ENCODE data around the gene HS6ST2. TPM values are rescaled to one million over a fixed set of nuclear protein-coding genes. Genes with fewer than 3 reads are reported as not detected.

The HS6ST2 gene
- total RNA-seq, 1 experiment from 2014 or later: 24.6 TPM

- no peaks in the 10 kb centered on the region for H4K20me1 ChIP-seq (ENCODE audit: insufficient read depth)
- no peaks in the 10 kb centered on the region for H3K27me3 ChIP-seq (ENCODE audit: insufficient read depth, low read length)
- no TSS peak for BruUV-seq (replicated peaks)
- H3K79me2 ChIP-seq (ENCODE audit: insufficient read depth, low read length): no peaks in the 10 kb centered on the region
- no peak for ATAC-seq
- H2AFZ ChIP-seq (ENCODE audit: low read depth, low read length, poor library complexity, severe bottlenecking): no peak overlapping the region
- no peak for DNase-seq (ENCODE audit: low read depth, low spot score)
- no peaks in the 10 kb centered on the region for H3K4me1 ChIP-seq (ENCODE audit: control insufficient read depth in 1 of 2, insufficient read depth in 2 of 2, low read length in 2 of 2)
- H3K9me2 ChIP-seq (ENCODE audit: insufficient read depth): no peaks in the 10 kb centered on the region
- CTCF ChIA-PET: no interaction called here
- H3K9me3 ChIP-seq (ENCODE audit: control insufficient read depth in 1 of 2, insufficient read depth in 1 of 2, low read depth in 1 of 2, low read length in 2 of 2): no peaks in the 10 kb centered on the region
- RAD21 ChIA-PET (ENCODE audit: low non-redundant PET in 1 of 2, low total read pairs in 2 of 2, uncharacterized antibody in 2 of 2, unreplicated experiment in 2 of 2): no interaction called here
- H3K9ac ChIP-seq (ENCODE audit: low read length): no peak overlapping the region
- H3K36me3 ChIP-seq (ENCODE audit: control insufficient read depth in 1 of 2, insufficient read depth in 2 of 2, low read length in 2 of 2): no peaks in the 10 kb centered on the region
- no peak for TF ChIP-seq EZH2phosphoT487 (IDR thresholded peaks at IDR 0.05; ENCODE audit: borderline replicate concordance)
- no peak overlapping the region for H3K27ac ChIP-seq (ENCODE audit: low read depth, low read length)
- intact Hi-C loops (cut with micrococcal nuclease): loop anchor here (1.0 kb wide), 1 partner anchor 10 kb away; no protein-coding TSS in a partner anchor
- H3K4me2 ChIP-seq (ENCODE audit: low read length): no peak overlapping the region
- POLR2A ChIA-PET: no interaction called here
- H3K4me3 ChIP-seq (replicated peaks in 1 of 2; ENCODE audit: low read depth in 1 of 2, low read length in 2 of 2): no peak overlapping the region
Measured at GRCh38 chrX:132815643-132816042, 142.8 kb downstream of the HS6ST2 start.

- Histone ChIP-seq H3K27me3 (ENCODE audit: insufficient read depth, low read length) (no peaks in the 10 kb centered on the region), H3K9me2 (ENCODE audit: insufficient read depth) (no peaks in the 10 kb centered on the region), H3K9ac (ENCODE audit: low read length) (no peak overlapping the region), H4K20me1 (ENCODE audit: insufficient read depth) (no peaks in the 10 kb centered on the region), H3K4me3 (replicated peaks in 1 of 2; ENCODE audit: low read depth in 1 of 2, low read length in 2 of 2) (no peak overlapping the region), H3K79me2 (ENCODE audit: insufficient read depth, low read length) (no peaks in the 10 kb centered on the region), H2AFZ (ENCODE audit: low read depth, low read length, poor library complexity, severe bottlenecking) (no peak overlapping the region), H3K36me3 (ENCODE audit: control insufficient read depth in 1 of 2, insufficient read depth in 2 of 2, low read length in 2 of 2) (no peaks in the 10 kb centered on the region), H3K4me1 (ENCODE audit: control insufficient read depth in 1 of 2, insufficient read depth in 2 of 2, low read length in 2 of 2) (no peaks in the 10 kb centered on the region), H3K27ac (ENCODE audit: low read depth, low read length) (no peak overlapping the region), H3K9me3 (ENCODE audit: control insufficient read depth in 1 of 2, insufficient read depth in 1 of 2, low read depth in 1 of 2, low read length in 2 of 2) (no peaks in the 10 kb centered on the region), H3K4me2 (ENCODE audit: low read length) (no peak overlapping the region)
- ChIA-PET POLR2A (no interaction called here), CTCF (no interaction called here), RAD21 (ENCODE audit: low non-redundant PET in 1 of 2, low total read pairs in 2 of 2, uncharacterized antibody in 2 of 2, unreplicated experiment in 2 of 2) (no interaction called here)
- DNase-seq (ENCODE audit: low read depth, low spot score) (no peak), ATAC-seq (no peak)
- intact Hi-C loops (cut with micrococcal nuclease): no loop called here
- no TSS peak for BruUV-seq (replicated peaks)
- TF ChIP-seq ZFX (IDR thresholded peaks at IDR 0.05): no peak
- TF ChIP-seq EZH2 (IDR thresholded peaks at IDR 0.05): no peak
- no peak for TF ChIP-seq MAX (IDR thresholded peaks at IDR 0.05)
- no peak for TF ChIP-seq ATF3 (IDR thresholded peaks at IDR 0.05)
- TF ChIP-seq CBX3 (IDR thresholded peaks at IDR 0.05; ENCODE audit: low read depth): no peak
- TF ChIP-seq REST (IDR thresholded peaks at IDR 0.05; ENCODE audit: low read depth): no peak
- TF ChIP-seq POLR2A (IDR thresholded peaks at IDR 0.05; ENCODE audit: borderline replicate concordance, extremely low read depth, insufficient read depth, insufficient read length): no peak
- no peak for TF ChIP-seq EGR1 (IDR thresholded peaks at IDR 0.05; ENCODE audit: low read depth)
- no peak for TF ChIP-seq ZBTB33 (IDR thresholded peaks at IDR 0.05; ENCODE audit: extremely low read depth, insufficient replicate concordance, low read length)
- TF ChIP-seq TCF7L2 (IDR thresholded peaks at IDR 0.05; ENCODE audit: borderline replicate concordance, extremely low read depth, insufficient read depth, insufficient read length): no peak
- TF ChIP-seq EZH2phosphoT487 (IDR thresholded peaks at IDR 0.05; ENCODE audit: borderline replicate concordance): no peak
Measured at GRCh38 chrX:132810964-132811712, 147.3 kb downstream of the HS6ST2 start.

Measured in HCT116 (cell line).